ENCODE measurements around the gene HLCS. TPM values are rescaled to one million over a fixed set of nuclear protein-coding genes. Genes with fewer than 3 reads are reported as not detected.

The HLCS gene
- total RNA-seq, 1 donor from 2014 or later = 10.3 TPM

DNA sequence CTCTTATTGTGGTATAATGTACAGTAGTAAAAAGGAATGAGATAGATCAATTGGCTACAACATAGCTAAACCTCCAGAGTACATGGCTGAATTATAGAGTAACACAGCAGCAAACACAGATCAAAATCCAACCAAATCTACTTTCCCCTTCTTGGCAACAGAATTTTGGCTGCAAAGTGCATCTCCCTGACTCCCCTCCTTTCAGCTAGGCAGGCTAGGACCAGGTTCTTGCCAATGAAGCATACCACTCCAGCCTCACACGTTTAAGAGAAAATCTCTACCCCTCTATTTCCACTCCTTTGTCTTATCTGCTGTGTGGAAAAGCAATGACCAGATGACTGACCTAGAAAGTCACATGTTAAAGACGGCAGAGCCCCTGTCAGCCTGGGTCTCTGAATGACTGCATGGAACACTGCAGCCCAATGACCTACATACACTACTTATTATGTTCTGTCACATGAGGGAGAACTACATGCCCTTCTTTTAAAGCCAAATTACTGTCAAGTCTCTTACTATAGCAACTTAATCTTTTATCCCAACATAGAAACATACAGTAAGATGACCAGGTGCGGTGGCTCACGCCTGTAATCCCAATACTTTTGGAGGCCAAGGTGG lies 99.1 kb downstream of the HLCS start:
- intact Hi-C loops (cut with DNase I) = no loop called here
- Histone ChIP-seq H3K27me3 (no peaks in the 10 kb centered on the region), H3K4me1 (peaks cover 9% of the 10 kb centered on the region), H3K9me3 (no peaks in the 10 kb centered on the region), H3K4me3 (no peak overlapping the region), H3K27ac (no peak overlapping the region), H3K36me3 (no peaks in the 10 kb centered on the region)
- DNase-seq (ENCODE audit: extremely low spot score in 2 of 2) = no peak
- TF ChIP-seq, protein P1, sequence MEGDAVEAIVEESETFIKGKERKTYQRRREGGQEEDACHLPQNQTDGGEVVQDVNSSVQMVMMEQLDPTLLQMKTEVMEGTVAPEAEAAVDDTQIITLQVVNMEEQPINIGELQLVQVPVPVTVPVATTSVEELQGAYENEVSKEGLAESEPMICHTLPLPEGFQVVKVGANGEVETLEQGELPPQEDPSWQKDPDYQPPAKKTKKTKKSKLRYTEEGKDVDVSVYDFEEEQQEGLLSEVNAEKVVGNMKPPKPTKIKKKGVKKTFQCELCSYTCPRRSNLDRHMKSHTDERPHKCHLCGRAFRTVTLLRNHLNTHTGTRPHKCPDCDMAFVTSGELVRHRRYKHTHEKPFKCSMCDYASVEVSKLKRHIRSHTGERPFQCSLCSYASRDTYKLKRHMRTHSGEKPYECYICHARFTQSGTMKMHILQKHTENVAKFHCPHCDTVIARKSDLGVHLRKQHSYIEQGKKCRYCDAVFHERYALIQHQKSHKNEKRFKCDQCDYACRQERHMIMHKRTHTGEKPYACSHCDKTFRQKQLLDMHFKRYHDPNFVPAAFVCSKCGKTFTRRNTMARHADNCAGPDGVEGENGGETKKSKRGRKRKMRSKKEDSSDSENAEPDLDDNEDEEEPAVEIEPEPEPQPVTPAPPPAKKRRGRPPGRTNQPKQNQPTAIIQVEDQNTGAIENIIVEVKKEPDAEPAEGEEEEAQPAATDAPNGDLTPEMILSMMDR (IDR thresholded peaks at IDR 0.05) = no peak
- TF ChIP-seq POLR2A (IDR thresholded peaks at IDR 0.05) (no peak), POLR2AphosphoS5 (IDR thresholded peaks at IDR 0.05; ENCODE audit: insufficient read depth in 1 of 2, low read depth in 1 of 2) (no peak)

DNA sequence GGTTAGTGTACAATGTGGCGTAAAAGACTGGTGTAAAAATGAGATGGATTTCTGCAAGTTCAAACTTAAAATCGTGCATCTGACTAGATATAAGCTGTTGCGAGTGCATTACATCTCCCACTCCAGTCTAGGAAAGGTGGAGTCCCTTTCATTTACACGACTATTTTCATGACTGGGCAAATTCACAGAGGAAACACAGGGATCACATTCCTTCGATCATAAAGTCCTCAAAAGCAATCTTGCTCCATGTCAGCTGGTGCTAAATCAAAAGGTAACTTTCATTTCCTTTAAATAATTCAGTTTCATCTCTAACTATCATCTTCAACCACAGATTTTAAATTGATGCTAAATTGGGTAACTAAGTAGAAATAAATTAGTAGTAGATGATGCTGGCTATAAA lies 100.0 kb downstream of the HLCS start:
- Histone ChIP-seq H3K27me3 (no peaks in the 10 kb centered on the region), H3K27ac (no peak overlapping the region), H3K36me3 (no peaks in the 10 kb centered on the region), H3K4me3 (no peak overlapping the region), H3K4me1 (peaks cover 9% of the 10 kb centered on the region), H3K9me3 (no peaks in the 10 kb centered on the region)
- TF ChIP-seq POLR2A (IDR thresholded peaks at IDR 0.05) = no peak
- intact Hi-C loops (cut with DNase I) = no loop called here
- no peak for DNase-seq (ENCODE audit: extremely low spot score in 2 of 2)

DNA sequence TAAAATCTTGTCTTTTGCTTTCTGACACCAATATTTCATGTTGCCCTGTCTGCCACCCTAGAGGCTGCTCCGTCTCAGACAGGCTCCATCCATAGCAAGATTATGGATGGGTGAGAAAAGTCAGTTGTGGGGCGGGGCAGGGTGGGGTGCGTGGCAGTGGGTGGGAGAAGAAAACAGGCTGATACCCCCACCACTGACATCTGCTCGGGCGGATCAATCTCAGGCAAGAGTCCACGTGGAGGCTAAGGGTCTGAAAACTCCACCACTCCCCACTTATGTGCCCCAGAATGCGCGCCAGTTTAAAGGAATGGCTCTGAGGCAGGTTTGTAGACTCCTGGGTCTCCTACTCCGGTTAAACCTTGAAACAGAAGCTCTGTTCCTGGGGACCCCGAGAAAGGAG lies 101.5 kb downstream of the HLCS start:
- no peak overlapping the region for H3K4me3 ChIP-seq
- no peaks in the 10 kb centered on the region for H3K27me3 ChIP-seq
- no peak for DNase-seq (ENCODE audit: extremely low spot score in 2 of 2)
- H3K27ac ChIP-seq = no peak overlapping the region
- intact Hi-C loops (cut with DNase I) = no loop called here
- H3K9me3 ChIP-seq = no peaks in the 10 kb centered on the region
- no peak for TF ChIP-seq POLR2AphosphoS5 (IDR thresholded peaks at IDR 0.05; ENCODE audit: insufficient read depth in 1 of 2, low read depth in 1 of 2)
- TF ChIP-seq, protein P1 (IDR thresholded peaks at IDR 0.05) = no peak
- no peak for TF ChIP-seq POLR2A (IDR thresholded peaks at IDR 0.05)
- H3K4me1 ChIP-seq = peaks cover 9% of the 10 kb centered on the region
- H3K36me3 ChIP-seq = no peaks in the 10 kb centered on the region

DNA sequence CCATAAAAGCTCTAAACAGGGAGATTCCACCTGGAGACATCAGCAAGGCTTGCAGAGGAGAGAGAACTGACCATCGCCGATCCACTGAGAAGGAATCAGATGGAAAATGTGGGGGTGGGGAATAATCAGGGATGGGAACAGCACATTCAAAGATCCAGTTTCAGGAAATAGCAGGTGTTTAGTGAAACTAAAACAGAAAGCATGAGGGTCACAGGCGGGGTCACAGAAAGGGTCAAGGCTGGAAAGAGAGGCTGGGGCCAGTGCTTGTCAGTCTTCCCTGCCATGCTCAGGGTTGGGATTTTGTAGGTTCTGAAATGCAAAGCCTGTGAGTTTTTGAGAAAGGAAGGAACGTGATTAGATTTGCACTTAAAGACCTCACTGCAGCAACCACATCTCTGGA lies 103.2 kb downstream of the HLCS start:
- H3K27me3 ChIP-seq = no peaks in the 10 kb centered on the region
- no peak for TF ChIP-seq POLR2A (IDR thresholded peaks at IDR 0.05)
- TF ChIP-seq POLR2AphosphoS5 (IDR thresholded peaks at IDR 0.05; ENCODE audit: insufficient read depth in 1 of 2, low read depth in 1 of 2) = no peak
- TF ChIP-seq, protein P1 (IDR thresholded peaks at IDR 0.05) = no peak
- no peaks in the 10 kb centered on the region for H3K36me3 ChIP-seq
- H3K27ac ChIP-seq = no peak overlapping the region
- H3K4me3 ChIP-seq = no peak overlapping the region
- no peaks in the 10 kb centered on the region for H3K9me3 ChIP-seq
- no peak for DNase-seq (ENCODE audit: extremely low spot score in 2 of 2)
- intact Hi-C loops (cut with DNase I) = no loop called here
- peaks cover 9% of the 10 kb centered on the region for H3K4me1 ChIP-seq

DNA sequence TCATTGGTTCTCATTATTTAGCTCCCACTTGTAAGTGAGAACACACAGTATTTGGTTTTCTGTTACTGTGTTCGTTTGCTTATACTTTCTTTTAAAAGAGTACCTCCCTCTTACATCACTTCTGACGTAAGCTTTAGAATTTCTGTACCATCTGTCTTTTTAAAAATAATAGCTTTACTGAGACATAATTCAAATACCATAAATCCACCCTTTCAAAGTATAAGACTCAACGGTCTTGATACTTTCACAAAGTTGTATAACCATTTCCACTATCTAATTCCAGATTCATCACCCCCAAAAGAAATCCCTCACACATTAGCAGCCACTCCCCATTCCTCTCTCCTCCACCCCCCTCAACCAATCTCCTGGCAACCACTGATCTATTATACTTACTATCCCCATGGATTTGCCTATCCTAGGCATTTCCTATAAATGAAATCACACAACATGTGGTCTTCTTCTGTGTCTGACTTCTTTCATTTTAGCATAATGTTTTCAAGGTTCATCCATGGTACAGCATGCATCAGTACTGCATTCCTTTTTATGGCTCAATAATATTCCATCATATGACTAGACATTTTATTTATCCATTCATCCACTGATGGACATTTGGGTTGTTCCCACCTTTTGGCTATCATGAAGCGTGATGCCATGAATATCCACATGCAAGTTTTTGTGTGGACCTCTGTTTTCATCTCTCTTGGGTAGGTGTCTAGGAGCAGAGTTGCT lies 104.7 kb downstream of the HLCS start:
- Histone ChIP-seq H3K4me1 (no peaks in the 10 kb centered on the region), H3K27ac (no peak overlapping the region), H3K9me3 (no peaks in the 10 kb centered on the region), H3K27me3 (no peaks in the 10 kb centered on the region), H3K36me3 (no peaks in the 10 kb centered on the region), H3K4me3 (no peak overlapping the region)
- DNase-seq (ENCODE audit: extremely low spot score in 2 of 2) = no peak
- intact Hi-C loops (cut with DNase I) = no loop called here
- TF ChIP-seq, protein P1 (IDR thresholded peaks at IDR 0.05) = no peak
- no peak for TF ChIP-seq POLR2AphosphoS5 (IDR thresholded peaks at IDR 0.05; ENCODE audit: insufficient read depth in 1 of 2, low read depth in 1 of 2)
- no peak for TF ChIP-seq POLR2A (IDR thresholded peaks at IDR 0.05)
